ENCODE results near the gene AP1M2. TPM values are rescaled to one million over a fixed set of nuclear protein-coding genes. Genes with fewer than 3 reads are reported as not detected.
"Not testable (repeated sequence)": the region's sequence is repeated elsewhere in the genome, so short reads cannot be mapped to it uniquely, and the experiment has no call there.

Gene AP1M2
- total RNA-seq, 1 experiment from 2014 or later, result 196 TPM

DNA sequence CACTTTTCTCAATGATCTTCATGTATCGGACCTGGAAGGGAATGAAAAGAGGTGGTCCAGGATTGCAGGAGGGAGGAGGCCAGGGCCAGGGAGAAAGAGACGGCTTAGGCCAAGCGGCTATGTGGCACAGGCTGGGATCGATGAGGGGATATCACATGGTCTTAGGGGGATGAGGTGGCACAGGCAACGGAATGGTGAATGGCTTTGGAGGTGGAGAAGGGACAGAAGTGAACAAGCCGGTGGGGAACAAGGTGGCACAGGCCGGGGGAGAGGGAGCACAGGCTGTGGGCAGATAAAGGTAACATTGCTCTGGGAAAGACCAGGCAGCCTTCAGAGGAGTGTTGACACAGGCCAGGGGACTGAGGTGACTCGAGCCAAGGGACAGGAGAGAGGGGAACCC is 12.7 kb downstream of the AP1M2 start:
- no peak for DNase-seq
- H3K9me3 ChIP-seq, result no peaks in the 10 kb centered on the region
- H3K4me3 Mint-ChIP-seq (ENCODE audit: unreplicated experiment), result peak overlapping the region; percentile 29
- CTCF ChIA-PET, result no interaction called here
- TF ChIP-seq, protein P1, sequence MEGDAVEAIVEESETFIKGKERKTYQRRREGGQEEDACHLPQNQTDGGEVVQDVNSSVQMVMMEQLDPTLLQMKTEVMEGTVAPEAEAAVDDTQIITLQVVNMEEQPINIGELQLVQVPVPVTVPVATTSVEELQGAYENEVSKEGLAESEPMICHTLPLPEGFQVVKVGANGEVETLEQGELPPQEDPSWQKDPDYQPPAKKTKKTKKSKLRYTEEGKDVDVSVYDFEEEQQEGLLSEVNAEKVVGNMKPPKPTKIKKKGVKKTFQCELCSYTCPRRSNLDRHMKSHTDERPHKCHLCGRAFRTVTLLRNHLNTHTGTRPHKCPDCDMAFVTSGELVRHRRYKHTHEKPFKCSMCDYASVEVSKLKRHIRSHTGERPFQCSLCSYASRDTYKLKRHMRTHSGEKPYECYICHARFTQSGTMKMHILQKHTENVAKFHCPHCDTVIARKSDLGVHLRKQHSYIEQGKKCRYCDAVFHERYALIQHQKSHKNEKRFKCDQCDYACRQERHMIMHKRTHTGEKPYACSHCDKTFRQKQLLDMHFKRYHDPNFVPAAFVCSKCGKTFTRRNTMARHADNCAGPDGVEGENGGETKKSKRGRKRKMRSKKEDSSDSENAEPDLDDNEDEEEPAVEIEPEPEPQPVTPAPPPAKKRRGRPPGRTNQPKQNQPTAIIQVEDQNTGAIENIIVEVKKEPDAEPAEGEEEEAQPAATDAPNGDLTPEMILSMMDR (IDR thresholded peaks at IDR 0.05; ENCODE audit: insufficient read depth in 1 of 2, low read depth in 1 of 2, low read length in 1 of 2, severe bottlenecking in 1 of 2, unreplicated experiment in 1 of 2), result no peak
- POLR2A ChIA-PET, result no interaction called here
- no peak overlapping the region for H3K4me3 ChIP-seq (ENCODE audit: low read depth, low read length)
- intact Hi-C loops (cut with micrococcal nuclease; ENCODE audit: unreplicated experiment), result no loop called here
- peaks cover 81% of the 10 kb centered on the region for H3K36me3 Mint-ChIP-seq (ENCODE audit: insufficient read depth, unreplicated experiment)
- peak overlapping the region; percentile 36 for H3K27ac Mint-ChIP-seq (ENCODE audit: unreplicated experiment)
- peaks cover 15% of the 10 kb centered on the region for H3K4me1 ChIP-seq
- BruUV-seq (replicated peaks), result no TSS peak
- H3K27me3 Mint-ChIP-seq (ENCODE audit: insufficient read depth, unreplicated experiment), result no peaks in the 10 kb centered on the region
- H3K4me1 Mint-ChIP-seq (ENCODE audit: low read depth, unreplicated experiment), result peaks cover 15% of the 10 kb centered on the region
- peaks cover 1% of the 10 kb centered on the region; the same call in 1 of the 2 replicates for H3K36me3 ChIP-seq (ENCODE audit: control insufficient read depth, insufficient read depth, low read length)
- H3K9me3 Mint-ChIP-seq (ENCODE audit: unreplicated experiment), result no peaks in the 10 kb centered on the region
- H3K27me3 ChIP-seq (replicated peaks; ENCODE audit: control insufficient read depth, insufficient read depth, low read length), result no peaks in the 10 kb centered on the region

DNA sequence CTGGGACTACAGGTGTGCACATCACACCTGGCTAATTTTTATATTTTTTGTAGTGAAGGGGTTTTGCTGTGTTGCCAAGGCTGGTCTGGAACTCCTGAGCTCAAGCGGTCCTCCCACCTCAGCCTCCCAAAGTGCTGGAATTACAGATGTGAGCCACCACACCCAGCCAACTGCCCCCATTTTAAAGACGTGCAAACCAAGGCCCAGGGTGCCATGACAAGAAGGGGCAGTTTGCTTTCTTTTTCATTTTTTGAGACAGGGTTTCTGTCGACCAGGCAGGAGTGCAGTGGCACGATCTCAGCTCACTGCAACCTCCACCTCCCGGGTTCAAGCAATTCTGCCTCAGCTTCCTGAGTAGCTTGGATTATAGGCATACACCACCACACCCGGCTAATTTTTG is 13.3 kb downstream of the AP1M2 start:
- Mint-ChIP-seq H3K36me3 (ENCODE audit: insufficient read depth, unreplicated experiment) (peaks cover 81% of the 10 kb centered on the region), H3K4me1 (ENCODE audit: low read depth, unreplicated experiment) (peaks cover 20% of the 10 kb centered on the region)
- intact Hi-C loops (cut with micrococcal nuclease; ENCODE audit: unreplicated experiment); H3K4me3 ChIP-seq (ENCODE audit: low read depth, low read length); H3K9me3 ChIP-seq; DNase-seq; H3K27me3 Mint-ChIP-seq (ENCODE audit: insufficient read depth, unreplicated experiment); H3K36me3 ChIP-seq (ENCODE audit: control insufficient read depth, insufficient read depth, low read length); POLR2A ChIA-PET; H3K27ac Mint-ChIP-seq (ENCODE audit: unreplicated experiment); BruUV-seq (replicated peaks); H3K9me3 Mint-ChIP-seq (ENCODE audit: unreplicated experiment); H3K27me3 ChIP-seq (replicated peaks; ENCODE audit: control insufficient read depth, insufficient read depth, low read length); H3K4me3 Mint-ChIP-seq (ENCODE audit: unreplicated experiment): not testable (repeated sequence)
- CTCF ChIA-PET, result interaction anchor here (0.6 kb wide), 1 partner anchor 70 kb away, joined by 3 read pairs; no protein-coding TSS in a partner anchor
- H3K4me1 ChIP-seq, result peaks cover 15% of the 10 kb centered on the region

DNA sequence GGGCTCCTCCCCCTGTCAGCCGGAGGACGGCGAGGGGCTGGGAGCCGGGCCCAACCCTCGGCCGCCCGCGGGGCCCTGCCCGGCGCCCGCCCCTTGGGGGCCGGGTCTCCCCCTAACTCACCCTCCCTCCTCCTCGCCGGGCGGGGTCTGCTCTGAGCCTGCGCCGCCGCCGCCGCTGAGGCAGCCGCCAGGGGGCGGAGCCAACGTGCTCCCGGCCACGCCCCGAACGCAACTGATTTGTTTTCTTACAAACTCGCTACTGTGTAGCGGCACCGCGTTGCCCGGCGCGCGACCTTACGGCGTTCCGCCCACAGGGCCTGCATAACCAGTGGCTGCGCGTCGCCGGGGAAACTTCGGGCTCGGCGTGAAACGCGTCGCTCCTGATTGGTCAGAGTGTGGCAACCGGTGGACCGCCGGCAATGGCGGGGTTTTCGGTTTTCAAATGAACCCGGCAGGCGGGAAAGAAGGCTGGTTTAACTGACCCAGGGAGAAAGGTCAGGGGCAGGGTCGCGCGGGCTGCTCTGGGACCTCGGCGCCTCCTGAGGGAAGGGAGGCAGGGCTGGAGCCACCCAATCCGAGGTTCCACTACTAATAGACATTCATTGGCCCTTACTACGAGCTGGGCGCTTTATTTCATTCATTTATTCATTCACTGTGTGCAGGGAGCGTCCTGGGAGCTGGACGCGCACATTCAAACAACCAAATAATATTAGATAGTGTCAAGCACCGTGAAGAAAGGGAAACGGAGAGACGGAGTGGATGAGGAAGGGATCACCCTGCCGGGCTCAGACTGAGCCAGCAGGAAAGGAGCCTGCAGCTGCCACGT is 18.1 kb downstream of the AP1M2 start, which contains the start of gene CDKN2D:
CDKN2D (minus strand) TSS at position 154 of the 826 bp plus-strand sequence. CDS start 326 bp downstream, outside the sequence.
- intact Hi-C loops (cut with micrococcal nuclease; ENCODE audit: unreplicated experiment), result loop anchor here (2.0 to 5.0 kb wide), 4 partner anchors 67 to 166 kb away; partner anchors contain the start of genes CDC37, ILF3 and KEAP1

More for the DNA sequence above, 18.1 kb downstream of the AP1M2 start, which contains the start of gene CDKN2D:
- peak within 1 kb of the TSS; percentile 96 for H3K4me3 Mint-ChIP-seq (ENCODE audit: unreplicated experiment)
- Histone ChIP-seq H3K4me3 (ENCODE audit: low read depth, low read length) (peak within 1 kb of the TSS; percentile 57), H3K4me1 (peaks cover 9% of the 10 kb centered on the region; the same call in 1 of the 2 replicates), H3K9me3 (no peaks in the 10 kb centered on the region), H3K27me3 (replicated peaks; ENCODE audit: control insufficient read depth, insufficient read depth, low read length) (no peaks in the 10 kb centered on the region), H3K36me3 (ENCODE audit: control insufficient read depth, insufficient read depth, low read length) (no peaks in the 10 kb centered on the region)
- TF ChIP-seq, protein P1 (IDR thresholded peaks at IDR 0.05; ENCODE audit: insufficient read depth in 1 of 2, low read depth in 1 of 2, low read length in 1 of 2, severe bottlenecking in 1 of 2, unreplicated experiment in 1 of 2), result no peak
- no peaks in the 10 kb centered on the region for H3K9me3 Mint-ChIP-seq (ENCODE audit: unreplicated experiment)
- ChIA-PET CTCF (interaction anchor here (0.6 to 0.8 kb wide), 2 partner anchors 21 to 75 kb away, joined by 3 to 7 read pairs; no protein-coding TSS in a partner anchor), POLR2A (no interaction called here)
- H3K4me1 Mint-ChIP-seq (ENCODE audit: low read depth, unreplicated experiment), result peaks cover 20% of the 10 kb centered on the region
- DNase-seq, result peak; percentile 99
- peak within 1 kb of the TSS; percentile 91 for H3K27ac Mint-ChIP-seq (ENCODE audit: unreplicated experiment)
- no peaks in the 10 kb centered on the region for H3K27me3 Mint-ChIP-seq (ENCODE audit: insufficient read depth, unreplicated experiment)
- H3K36me3 Mint-ChIP-seq (ENCODE audit: insufficient read depth, unreplicated experiment), result peaks cover 67% of the 10 kb centered on the region
- no TSS peak for BruUV-seq (replicated peaks)

Measured in Caco-2 (cell line).